ENCODE measurements around the gene TTLL1. TPM values are rescaled to one million over a fixed set of nuclear protein-coding genes. Genes with fewer than 3 reads are reported as not detected.
A peak's percentile ranks its signal among the peaks of the same experiment; 100 is the strongest.

TTLL1 gene
- total RNA-seq, 2 donors from 2014 or later, result 8.8 to 22.3 TPM

GRCh38 chr22:43085658-43086606 lies 3.3 kb downstream of the TTLL1 start:
- Histone ChIP-seq H3K9me3 (no peaks in the 10 kb centered on the region), H3K27me3 (replicated peaks; ENCODE audit: insufficient read depth) (no peaks in the 10 kb centered on the region), H3K27ac (no peak overlapping the region), H3K36me3 (no peaks in the 10 kb centered on the region), H3K4me1 (replicated peaks) (peaks cover 4% of the 10 kb centered on the region), H3K4me3 (no peak overlapping the region)
- intact Hi-C loops (cut with DNase I), result no loop called here
- WGBS, result 61% methylated on average over 19 of the region's 19 CpGs
- no peak for DNase-seq (ENCODE audit: low spot score)
- TF ChIP-seq POLR2A (IDR thresholded peaks at IDR 0.05) (no peak), CTCF (IDR thresholded peaks at IDR 0.05) (no peak), POLR2AphosphoS5 (IDR thresholded peaks at IDR 0.05) (no peak)

GRCh38 chr22:43081968-43082367 lies 7.2 kb downstream of the TTLL1 start:
- TF ChIP-seq CTCF (IDR thresholded peaks at IDR 0.05), result no peak
- no peak for TF ChIP-seq POLR2A (IDR thresholded peaks at IDR 0.05)
- TF ChIP-seq POLR2AphosphoS5 (IDR thresholded peaks at IDR 0.05), result no peak
- no peak for DNase-seq (ENCODE audit: low spot score)
- intact Hi-C loops (cut with DNase I), result no loop called here
- Histone ChIP-seq H3K36me3 (no peaks in the 10 kb centered on the region), H3K4me1 (replicated peaks) (no peaks in the 10 kb centered on the region), H3K27me3 (replicated peaks; ENCODE audit: insufficient read depth) (no peaks in the 10 kb centered on the region), H3K9me3 (no peaks in the 10 kb centered on the region), H3K27ac (no peak overlapping the region), H3K4me3 (no peak overlapping the region)
- WGBS, result 92% methylated on average over 4 of the region's 4 CpGs

- TF ChIP-seq CTCF (IDR thresholded peaks at IDR 0.05), result no peak
- peak; percentile 47 for TF ChIP-seq POLR2AphosphoS5 (IDR thresholded peaks at IDR 0.05)
- no peak for TF ChIP-seq POLR2A (IDR thresholded peaks at IDR 0.05)
- H3K27ac ChIP-seq, result no peak overlapping the region
- DNase-seq (ENCODE audit: low spot score), result peak; percentile 46
- intact Hi-C loops (cut with DNase I), result no loop called here
- no peaks in the 10 kb centered on the region for H3K9me3 ChIP-seq
- H3K4me1 ChIP-seq (replicated peaks), result no peaks in the 10 kb centered on the region
- H3K4me3 ChIP-seq, result no peak overlapping the region
- no peaks in the 10 kb centered on the region for H3K27me3 ChIP-seq (replicated peaks; ENCODE audit: insufficient read depth)
- H3K36me3 ChIP-seq, result no peaks in the 10 kb centered on the region
- 75% methylated on average over 2 of the region's 2 CpGs for WGBS
Observed at GRCh38 chr22:43080616-43081015, 8.6 kb downstream of the TTLL1 start.

- Histone ChIP-seq H3K27ac (no peak overlapping the region), H3K9me3 (no peaks in the 10 kb centered on the region), H3K4me3 (no peak overlapping the region), H3K27me3 (replicated peaks; ENCODE audit: insufficient read depth) (no peaks in the 10 kb centered on the region), H3K4me1 (replicated peaks) (no peaks in the 10 kb centered on the region), H3K36me3 (no peaks in the 10 kb centered on the region)
- TF ChIP-seq POLR2AphosphoS5 (IDR thresholded peaks at IDR 0.05), result no peak
- TF ChIP-seq POLR2A (IDR thresholded peaks at IDR 0.05), result no peak
- no peak for TF ChIP-seq CTCF (IDR thresholded peaks at IDR 0.05)
- WGBS, result 90% methylated on average over 14 of the region's 14 CpGs
- intact Hi-C loops (cut with DNase I), result no loop called here
- DNase-seq (ENCODE audit: low spot score), result no peak
Observed at GRCh38 chr22:43079742-43080141, 9.4 kb downstream of the TTLL1 start.

GRCh38 chr22:43078522-43078921 lies 10.7 kb downstream of the TTLL1 start:
- Histone ChIP-seq H3K27me3 (replicated peaks; ENCODE audit: insufficient read depth) (no peaks in the 10 kb centered on the region), H3K4me1 (replicated peaks) (no peaks in the 10 kb centered on the region), H3K27ac (no peak overlapping the region), H3K9me3 (no peaks in the 10 kb centered on the region), H3K36me3 (no peaks in the 10 kb centered on the region), H3K4me3 (no peak overlapping the region)
- WGBS, result 84% methylated on average over 10 of the region's 12 CpGs
- no peak for TF ChIP-seq CTCF (IDR thresholded peaks at IDR 0.05)
- TF ChIP-seq POLR2A (IDR thresholded peaks at IDR 0.05), result no peak
- no peak for TF ChIP-seq POLR2AphosphoS5 (IDR thresholded peaks at IDR 0.05)
- intact Hi-C loops (cut with DNase I), result no loop called here
- no peak for DNase-seq (ENCODE audit: low spot score)
